ENCODE measurements around the gene TP53I13.
A peak's percentile ranks its signal among the peaks of the same experiment; 100 is the strongest.

TP53I13 gene

GRCh38 chr17:29617125-29617480 lies 48.6 kb downstream of the TP53I13 start:
- DNase-seq: peak; percentile 90 to 93

- DNase-seq: peak; percentile 87 to 88
Observed at GRCh38 chr17:29617481-29618271, 49.2 kb downstream of the TP53I13 start.

GRCh38 chr17:29618272-29619065 lies 50.0 kb downstream of the TP53I13 start:
- no peak for DNase-seq

- DNase-seq: no peak
Observed at GRCh38 chr17:29619251-29619650, 50.8 kb downstream of the TP53I13 start.

GRCh38 chr17:29620271-29620670 lies 51.8 kb downstream of the TP53I13 start:
- no peak for DNase-seq

DNA sequence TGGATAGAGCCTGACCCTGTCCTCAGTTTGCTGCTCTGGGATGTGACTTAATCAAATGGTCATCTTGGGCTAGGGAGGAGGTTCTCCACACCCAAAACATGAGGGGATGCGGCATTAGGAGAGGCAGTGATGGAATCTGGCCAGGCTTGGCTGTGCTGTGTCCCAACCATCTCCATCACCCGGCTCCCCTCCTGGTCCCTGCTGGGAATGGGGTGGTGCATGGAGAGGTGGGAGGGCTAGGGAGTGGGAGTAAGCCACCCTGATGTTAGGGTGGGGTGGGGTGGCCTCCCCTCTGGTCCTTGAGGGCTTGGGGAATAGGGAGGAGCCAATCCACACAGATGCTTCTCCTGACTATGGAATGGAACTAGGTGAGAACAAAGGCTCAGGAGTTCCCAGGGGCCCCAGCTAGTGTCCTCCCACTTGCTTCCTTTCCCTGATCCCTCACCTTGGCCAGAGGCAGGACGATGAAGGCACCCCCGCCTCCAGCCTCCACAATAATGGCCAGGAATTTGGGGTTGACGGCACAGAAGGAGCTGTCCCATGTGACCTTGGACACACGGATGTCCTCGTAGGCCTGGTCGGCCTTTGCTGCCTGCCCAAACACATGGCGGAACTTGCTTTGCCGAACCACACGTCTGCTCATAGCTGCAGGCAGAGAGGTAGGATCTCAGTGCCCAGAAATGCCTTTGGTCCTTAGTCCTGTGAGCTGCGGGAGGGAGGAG lies 52.4 kb downstream of the TP53I13 start:
- DNase-seq: no peak

GRCh38 chr17:29621751-29622194 lies 53.3 kb downstream of the TP53I13 start:
- DNase-seq: no peak

Measured in CD4-positive, alpha-beta T cell treated with Interleukin-1 beta for 1 hour (primary cell).